Fibroblast of peridontal ligament (primary cell): ENCODE data around the gene SLC47A1.
"Not testable (repeated sequence)": the region's sequence is repeated elsewhere in the genome, so short reads cannot be mapped to it uniquely, and the experiment has no call there.

Source experiments
- DNase-seq: peaks from one replicate; pipeline ENCODE4 v3.0.0-alpha.2; 2010; ENCODE audit errors: extremely low read depth

Gene SLC47A1, protein sequence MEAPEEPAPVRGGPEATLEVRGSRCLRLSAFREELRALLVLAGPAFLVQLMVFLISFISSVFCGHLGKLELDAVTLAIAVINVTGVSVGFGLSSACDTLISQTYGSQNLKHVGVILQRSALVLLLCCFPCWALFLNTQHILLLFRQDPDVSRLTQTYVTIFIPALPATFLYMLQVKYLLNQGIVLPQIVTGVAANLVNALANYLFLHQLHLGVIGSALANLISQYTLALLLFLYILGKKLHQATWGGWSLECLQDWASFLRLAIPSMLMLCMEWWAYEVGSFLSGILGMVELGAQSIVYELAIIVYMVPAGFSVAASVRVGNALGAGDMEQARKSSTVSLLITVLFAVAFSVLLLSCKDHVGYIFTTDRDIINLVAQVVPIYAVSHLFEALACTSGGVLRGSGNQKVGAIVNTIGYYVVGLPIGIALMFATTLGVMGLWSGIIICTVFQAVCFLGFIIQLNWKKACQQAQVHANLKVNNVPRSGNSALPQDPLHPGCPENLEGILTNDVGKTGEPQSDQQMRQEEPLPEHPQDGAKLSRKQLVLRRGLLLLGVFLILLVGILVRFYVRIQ

DNA sequence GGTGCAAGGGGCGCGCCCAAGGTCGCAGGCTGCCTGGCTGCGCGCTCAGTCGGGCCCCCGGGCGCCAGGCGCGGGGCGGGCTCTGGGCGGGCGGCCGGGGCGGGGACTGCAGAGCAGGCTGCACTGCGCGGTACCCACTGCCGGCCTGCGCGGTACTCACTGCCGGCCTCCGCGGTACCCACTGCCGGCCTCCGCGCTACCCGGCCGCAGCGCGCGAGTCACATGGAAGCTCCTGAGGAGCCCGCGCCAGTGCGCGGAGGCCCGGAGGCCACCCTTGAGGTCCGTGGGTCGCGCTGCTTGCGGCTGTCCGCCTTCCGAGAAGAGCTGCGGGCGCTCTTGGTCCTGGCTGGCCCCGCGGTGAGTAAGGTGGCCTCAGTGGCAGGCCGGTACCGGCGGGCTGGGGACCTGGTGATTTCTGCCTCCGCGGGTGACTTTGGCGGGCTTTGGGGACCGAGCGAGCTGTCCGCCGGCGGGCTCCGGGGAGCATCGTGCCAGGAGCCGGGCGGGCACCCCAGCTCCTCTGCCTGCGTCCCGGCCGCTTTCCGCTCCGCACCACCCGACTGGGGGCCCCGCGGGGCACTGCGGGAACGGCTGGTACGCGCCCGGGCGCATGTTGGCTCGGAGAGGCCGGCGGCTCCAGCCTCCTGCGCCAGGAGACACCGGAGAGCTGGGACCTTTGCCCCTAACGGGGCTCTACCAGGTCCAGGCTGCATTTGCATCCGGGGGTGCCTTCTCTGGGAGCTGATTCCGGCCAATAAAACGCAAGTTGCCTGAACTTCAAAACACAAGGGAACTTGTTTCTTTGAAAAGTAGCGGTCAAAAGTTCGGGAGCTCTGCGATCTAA lies at the start of gene SLC47A1:
Gene SLC47A1 (plus strand): TSS at position 137 of the 844 bp plus-strand sequence. CDS start 86 bp downstream, at position 223.
- DNase-seq = no peak

DNA sequence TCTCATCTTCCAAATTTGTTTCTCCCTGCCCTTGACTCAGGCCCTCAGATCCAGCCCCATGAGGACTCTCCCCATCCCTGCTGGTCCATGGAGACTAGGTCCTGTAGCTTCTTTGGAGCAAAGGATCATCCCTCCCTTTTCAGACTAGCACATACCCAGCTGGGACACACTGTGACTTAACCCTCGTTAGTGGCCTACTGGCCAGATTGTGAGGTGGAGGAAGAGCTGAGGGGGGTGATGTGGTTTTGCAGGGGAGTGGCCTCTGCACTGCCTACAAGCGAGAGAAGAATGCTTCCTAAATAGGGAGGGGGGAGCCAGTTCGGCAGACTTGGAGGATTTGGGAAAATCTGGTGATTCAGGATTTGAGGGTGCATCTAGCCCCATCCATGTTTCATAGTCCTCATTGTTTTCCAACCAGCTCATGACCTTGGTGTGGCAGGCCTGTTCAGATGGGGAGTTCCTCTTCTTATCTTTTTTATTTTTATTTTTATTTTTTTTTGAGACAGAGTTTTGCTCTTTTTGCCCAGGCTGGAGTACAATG lies 47.8 kb upstream of the SLC47A1 start:
- no peak for DNase-seq

DNA sequence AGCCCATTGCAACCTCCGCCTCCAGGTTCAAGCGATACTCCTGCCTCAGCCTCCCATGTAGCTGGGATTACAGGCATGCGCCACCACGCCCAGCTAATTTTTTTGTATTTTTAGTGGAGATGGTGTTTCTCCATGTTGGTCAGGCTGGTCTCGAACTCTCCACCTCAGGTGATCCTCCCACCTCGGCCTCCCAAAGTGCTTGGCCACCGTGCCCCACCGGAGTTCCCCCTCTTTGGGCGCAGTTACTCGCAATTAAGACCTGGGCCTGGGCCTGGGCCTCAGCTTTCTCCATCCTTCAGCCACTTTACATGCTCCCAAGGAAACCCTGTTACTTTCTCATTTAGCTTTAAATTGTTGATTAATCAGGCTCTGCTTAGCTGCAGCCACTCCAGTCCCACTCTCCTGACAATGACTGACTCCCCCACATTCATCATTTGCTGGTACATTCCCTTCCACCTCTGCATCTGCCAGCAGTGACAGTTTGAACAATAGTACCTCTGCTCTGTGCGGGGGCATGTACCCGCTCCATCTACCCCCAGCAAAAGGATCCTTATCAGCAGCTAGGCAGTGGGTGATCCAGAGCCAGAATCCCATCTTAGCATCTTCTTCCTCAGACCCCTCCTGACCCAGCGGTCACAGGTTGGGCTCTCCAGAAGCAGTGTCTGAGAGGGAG lies 47.2 kb upstream of the SLC47A1 start:
- DNase-seq = no peak

DNA sequence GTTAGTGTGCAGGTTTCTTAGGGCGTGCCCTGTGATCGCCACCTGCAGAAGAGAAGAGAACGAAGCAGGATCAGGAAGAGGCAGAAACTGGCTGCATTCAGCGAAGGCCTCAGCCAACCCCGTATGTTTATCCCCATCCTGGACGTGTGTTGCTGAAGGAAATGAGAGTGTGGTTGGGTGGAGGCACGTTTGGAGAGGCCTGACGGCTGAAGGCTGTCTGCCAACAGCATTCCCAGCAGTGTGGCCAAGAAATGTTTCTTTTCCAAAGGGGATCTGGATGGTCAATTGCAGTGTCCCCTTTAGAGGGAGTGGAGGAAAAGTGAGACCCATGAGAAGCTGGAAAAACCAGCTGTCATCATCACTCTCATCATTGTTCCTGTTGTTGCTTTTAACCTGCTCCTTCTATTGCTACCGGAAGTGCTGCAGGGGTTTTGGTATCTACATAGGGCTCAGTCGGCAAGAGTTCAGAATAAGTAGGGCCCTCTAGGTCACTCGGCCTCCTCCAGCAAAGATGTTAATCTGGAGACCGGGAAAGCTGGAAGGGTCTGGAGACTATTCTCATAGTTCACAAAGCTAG lies 46.5 kb upstream of the SLC47A1 start:
- DNase-seq = peak; percentile 28

DNA sequence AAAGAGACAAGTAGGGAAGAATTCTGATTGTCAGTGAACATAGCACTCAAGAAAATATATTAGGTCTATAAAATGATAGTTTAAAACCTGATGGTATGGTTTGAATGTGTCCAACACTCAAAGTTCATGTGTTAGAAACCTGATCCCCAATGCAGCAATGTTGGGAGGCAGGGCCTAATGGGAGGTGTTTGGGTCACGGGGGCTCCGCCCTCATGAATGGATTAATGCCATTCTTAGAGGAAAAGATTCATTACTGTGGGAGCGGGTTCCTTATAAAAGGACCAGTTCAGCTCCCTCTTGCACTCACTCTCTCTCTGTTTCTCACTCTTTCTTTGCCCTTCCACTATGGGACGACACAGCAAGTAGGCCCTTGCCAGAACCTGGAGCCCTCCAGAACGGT lies 41.5 kb upstream of the SLC47A1 start:
- DNase-seq = no peak

DNA sequence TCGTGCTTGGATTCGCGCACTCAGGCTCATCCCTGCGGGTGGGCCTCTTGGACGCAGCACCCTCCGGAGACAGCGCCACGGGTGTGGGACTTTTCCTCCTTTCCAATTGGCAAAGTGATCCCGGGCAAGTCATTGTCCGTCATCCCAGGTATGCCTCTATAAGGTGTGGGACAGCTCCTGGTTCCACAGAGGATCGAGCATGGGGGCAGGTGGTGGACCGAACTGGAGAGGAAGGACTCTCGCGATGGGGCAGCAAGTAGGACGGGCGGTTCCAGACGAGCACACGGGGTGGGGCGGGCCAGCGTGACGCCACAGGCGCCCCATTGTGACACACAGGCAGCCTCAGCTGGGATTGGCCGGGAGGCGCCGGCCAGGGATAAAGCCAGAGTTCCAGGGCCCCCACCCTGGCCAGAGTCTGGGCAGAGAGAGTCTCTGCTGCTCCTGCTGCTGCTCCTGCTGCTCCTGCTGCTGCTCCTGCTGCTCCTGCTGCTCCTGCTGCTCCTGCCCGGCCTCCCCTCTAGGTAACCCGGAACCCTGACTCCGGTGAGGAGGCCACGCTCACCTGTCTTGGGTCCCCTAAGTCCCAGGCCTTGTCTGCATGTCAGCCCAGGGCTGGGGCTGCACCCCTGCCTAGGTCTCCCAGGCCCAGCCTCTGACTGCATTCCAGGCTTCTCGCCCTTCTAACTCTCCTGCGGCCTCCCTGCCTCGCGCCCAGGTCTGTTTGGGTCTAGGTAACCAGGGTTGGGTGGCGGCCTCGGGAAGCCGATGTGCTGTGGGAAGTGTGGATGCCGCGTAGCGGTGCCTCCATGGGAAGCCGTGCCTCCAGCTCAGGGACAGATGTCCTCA lies 38.5 kb upstream of the SLC47A1 start:
- no peak for DNase-seq

DNA sequence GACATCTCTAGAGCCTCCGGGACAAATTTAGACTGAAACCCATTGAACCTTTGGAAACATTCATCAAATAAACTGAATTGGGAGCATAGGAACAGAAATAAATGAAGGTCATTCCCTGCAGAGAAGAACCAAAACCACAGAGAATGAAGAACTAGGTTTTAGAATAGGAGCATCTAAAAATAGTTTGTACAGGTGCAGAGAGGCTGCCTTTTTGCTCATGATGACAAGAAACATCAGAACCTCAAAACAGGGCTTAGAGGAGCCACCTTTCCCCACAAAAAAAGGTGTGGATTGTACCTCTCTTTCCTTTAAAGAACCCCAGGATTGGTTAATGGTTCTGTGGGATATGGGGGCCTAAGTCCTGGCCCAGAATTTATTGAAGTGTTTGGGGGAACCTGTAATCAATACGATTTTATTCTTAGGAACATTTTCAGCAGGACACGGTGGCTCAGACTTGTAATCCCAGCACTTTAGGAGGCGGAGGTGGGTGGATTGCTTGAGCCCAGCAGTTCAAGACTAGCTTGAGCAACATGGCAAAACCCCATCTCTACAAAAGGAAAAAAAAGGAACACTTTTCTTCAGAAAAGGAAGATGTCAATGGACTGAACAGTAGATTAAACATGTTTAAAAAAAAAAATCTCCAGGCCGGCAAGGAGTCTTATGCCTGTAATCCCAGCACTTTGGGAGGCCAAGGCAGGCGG lies 37.7 kb upstream of the SLC47A1 start:
- no peak for DNase-seq

DNA sequence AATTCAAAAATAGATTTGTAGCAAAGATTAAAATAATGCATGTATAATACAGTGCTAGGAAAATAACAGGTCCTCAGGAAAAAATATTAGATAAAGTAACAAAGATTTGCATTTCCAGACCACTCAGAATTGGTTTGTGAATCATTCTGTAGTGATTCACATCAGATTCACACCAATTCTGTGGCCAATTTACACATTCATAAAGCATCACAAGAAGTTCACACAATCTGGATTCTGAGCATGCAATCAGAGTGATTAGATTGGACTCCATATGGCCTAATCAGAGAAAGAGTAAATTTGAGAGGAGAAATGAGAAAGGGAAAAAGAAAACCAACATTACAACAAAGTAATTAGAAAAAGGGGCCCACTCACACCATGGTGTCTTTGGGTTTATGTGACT lies 36.0 kb upstream of the SLC47A1 start:
- DNase-seq = no peak

DNA sequence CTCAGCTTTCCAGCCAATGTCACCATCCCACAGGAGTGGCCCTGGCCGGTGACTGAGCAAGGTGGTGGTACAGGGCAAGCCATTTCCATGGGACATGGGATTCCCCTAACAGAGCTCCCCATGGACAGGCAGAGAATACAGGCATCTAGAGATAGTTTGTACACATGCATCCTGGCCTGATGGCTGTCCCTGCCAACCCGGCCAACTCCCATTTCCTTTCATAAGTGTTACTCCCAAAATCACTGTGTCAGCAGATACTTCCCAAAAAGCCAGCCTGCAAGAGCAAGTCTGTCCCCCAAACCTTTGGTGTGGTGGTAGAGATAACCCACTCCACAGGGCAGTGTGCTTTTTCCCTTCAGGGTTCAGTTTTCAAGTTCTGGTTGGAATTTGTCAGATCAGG lies 32.4 kb upstream of the SLC47A1 start:
- no peak for DNase-seq

DNA sequence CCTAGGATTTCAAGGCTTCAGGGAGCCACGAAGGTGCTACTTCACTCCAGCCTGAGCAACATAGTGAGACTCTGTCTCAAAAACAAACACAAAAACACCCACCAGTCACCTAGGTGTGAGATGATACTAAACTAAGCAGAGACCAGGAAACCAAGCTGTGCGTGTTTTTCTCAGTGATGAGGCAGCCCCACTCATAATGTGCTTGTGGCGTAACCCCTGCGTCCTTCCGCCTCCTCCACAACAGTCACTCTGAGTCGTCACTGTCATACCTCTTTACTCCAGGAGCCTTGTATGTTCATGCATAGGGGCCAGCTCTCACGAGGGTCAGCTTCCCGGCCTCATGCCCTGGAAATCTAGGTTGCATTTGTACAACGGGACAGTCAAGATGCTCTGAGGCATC lies 31.1 kb upstream of the SLC47A1 start:
- DNase-seq = no peak

DNA sequence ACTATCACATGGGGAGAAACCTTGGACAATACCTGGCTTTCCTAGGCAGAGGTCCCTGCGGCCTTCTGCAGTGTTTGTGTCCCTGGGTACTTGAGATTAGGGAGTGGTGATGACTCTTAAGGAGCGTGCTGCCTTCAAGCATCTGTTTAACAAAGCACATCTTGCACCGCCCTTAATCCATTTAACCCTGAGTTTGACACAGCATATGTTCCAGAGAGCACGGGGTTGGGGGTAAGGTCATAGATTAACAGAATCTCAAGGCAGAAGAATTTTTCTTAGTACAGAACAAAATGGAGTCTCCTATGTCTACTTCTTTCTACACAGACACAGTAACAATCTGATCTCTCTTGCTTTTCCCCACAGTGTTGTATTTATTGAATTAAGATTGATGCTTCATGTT lies 28.1 kb upstream of the SLC47A1 start:
- DNase-seq = not testable (repeated sequence)

DNA sequence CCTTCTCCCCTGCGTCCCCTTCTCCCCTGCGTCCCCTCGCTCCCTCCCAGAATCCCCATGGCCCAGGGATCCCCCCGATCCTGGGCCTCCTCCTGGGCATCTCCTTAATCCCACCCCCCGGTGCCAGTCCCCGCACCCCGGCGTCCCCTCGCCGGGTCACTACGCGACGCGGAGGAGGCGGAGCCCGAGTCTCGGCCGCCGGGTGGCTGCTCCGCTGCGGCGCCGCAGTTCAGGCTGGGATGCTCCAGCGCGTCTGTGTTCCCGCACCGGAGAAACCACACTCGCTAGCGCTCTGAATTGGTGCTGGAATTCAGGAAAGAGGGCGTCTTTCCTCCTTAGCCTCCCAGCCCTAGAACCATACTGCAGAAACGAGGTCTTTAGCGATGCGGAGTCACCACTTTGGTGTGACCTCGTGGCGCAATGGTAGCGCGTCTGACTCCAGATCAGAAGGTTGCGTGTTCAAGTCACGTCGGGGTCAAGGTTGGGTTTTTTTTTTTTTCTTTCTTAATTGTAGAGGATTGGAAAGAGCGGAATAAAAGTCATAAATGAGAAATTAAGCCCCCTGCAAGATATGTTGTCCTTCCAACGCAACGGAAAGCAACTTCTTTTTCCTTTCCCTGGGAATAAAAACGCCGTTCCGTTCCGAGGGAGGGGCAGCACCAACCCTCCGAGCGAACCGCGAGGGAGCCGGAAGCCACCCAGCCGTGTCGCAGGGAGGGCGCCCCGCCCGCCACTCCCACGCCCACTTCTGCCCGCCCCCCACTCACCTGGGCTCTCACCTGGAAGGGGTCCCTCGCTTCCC lies 25.7 kb upstream of the SLC47A1 start:
- DNase-seq = peak; percentile 94

DNA sequence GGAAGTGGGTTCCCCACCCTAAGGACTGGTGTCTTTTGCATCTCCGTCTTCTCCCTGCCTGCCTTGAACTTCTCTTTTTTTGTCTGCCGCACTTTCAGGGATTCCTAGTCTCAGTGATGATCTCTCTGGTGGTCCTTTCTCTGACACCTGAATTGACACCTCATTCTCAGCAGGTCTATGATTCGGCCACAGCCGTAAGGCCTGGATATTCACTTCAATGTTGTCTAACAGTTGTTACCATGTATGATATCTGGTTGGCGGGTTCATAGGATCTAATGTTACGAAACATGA lies 25.1 kb upstream of the SLC47A1 start:
- DNase-seq = no peak

DNA sequence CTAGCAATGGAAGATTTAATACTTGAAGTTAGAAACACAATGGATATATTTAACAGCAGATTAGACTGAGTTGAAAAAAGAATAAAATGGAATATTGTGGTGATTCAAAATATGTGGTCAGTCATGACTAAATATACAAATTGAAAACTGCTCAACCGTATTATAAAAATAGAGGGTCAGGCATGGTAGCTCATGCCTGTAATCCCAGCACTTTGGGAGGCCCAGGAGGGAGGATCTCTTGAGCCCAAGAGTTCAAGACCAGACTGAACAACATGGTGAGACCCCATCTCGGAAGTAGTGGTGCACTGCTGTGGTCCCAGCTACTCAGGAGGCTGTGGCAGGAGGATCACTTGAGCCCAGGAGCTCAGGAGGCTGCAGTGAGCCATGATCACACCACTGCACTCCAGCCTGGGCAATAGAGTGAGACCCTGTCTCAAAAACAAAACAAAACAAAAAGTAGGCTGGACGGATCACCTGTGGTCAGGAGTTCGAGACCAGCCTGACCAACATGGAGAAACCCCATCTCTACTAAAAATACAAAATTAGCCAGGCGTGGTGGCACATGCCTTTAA lies 24.3 kb upstream of the SLC47A1 start:
- not testable (repeated sequence) for DNase-seq

DNA sequence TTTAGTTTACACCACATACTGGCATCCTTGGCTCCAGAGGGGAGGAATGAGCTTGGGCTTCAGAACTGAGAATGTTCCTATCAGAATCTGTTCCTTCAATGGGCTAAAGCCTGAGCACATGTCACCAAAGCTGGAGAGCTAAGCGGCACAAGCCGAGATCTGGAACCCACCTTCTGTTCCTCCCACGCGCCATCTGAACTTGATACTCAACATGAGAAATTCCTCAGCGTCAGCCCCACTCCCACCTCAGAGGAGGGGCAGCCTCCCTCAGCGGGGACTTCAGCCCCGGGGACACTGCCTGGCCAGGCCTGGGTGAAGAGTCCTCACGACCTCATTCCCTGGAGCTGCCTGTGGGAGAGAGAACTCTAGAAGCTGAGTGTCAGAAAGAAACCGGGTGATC lies 22.8 kb upstream of the SLC47A1 start:
- DNase-seq = no peak

DNA sequence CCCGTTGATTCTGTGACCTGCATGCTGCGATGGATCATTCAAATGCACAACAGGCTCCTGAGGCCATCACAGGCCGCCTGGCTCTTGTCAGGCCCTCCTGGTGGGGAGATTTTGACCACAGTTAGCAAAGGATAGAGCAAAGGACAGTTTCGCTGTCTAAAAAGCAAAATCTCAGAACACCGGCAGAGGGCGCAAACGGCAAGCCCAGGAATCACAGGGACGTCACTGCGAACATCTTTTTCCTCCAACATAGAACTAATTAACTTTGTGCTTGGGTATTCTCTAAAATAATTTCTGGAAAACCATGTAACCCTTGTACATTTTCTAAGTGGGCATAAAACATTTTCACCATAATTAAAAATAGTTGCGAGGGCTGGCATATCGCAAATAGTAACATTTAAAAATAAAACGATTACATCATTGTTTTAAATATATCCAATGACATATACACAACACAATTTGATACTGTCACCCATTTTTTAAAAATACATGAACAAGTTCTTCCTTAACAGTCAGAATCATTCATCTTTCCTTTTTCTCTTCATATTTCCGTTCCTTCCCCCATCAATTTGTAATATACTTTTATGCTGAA lies 19.7 kb upstream of the SLC47A1 start:
- peak; percentile 79 for DNase-seq

DNA sequence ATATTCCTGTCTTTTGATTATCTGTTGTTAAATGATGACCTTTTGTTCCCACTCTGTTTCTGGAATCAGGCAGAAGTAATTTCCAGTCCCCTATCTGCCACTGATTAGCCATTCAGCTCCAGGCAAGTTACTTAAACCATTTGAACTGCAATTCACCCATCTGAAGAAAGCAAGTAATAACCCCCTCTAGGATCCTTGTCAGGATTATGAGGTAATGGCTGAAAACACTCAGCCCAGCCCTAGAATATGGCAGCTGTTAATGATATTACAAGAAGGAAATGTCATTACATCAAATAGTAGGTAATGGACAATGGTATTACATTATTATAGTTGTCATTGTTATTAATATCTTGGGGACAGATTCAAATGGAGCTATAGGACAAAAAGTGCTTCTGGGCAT lies 16.0 kb upstream of the SLC47A1 start:
- DNase-seq = no peak
